Heart left ventricle (tissue), 16 donors: Measurements from ENCODE around the gene CASP4. TPM values are rescaled to one million over a fixed set of nuclear protein-coding genes. Genes with fewer than 3 reads are reported as not detected.

ENCODE experiments used
- ATAC-seq, 4 donors: fragments of 200-7000 bp; cut with Tn5 transposase; one replicate each; pipeline ENCODE4 v1.9.1; 2020 to 2022; ENCODE audit warnings: moderate library complexity in 4 of 4, mild to moderate bottlenecking in 3 of 4, moderate number of reproducible peaks in 1 of 4
- DNase-seq, 5 donors: peaks; one replicate each; pipeline ENCODE4 v3.0.0-alpha.2; 2020
- H3K27ac ChIP-seq, 12 donors: fragments of 200-600 bp; sonication (generic) in 4 of 12; one replicate each; pipeline versions ENCODE4 v1.5.0 to v1.8.0; 2016 to 2022; ENCODE audit warnings: mild to moderate bottlenecking in 2 of 12
- H3K27me3 ChIP-seq, 9 donors: fragments of 200-600 bp; sonication (generic) in 2 of 9; one replicate each; pipeline versions ENCODE4 v1.5.1 to v1.8.0; 2016 to 2022; ENCODE audit warnings: mild to moderate bottlenecking in 3 of 9
- H3K36me3 ChIP-seq, 9 donors: fragments of 200-600 bp; sonication (generic) in 2 of 9; one replicate each; pipeline versions ENCODE4 v1.5.0 to v1.8.0; 2018 to 2022; ENCODE audit warnings: mild to moderate bottlenecking in 2 of 9
- H3K4me1 ChIP-seq, 12 donors: fragments of 200-600 bp; sonication (generic) in 4 of 12; one replicate each; pipeline versions ENCODE4 v1.5.0 to v1.8.0; 2016 to 2022; ENCODE audit warnings: mild to moderate bottlenecking in 3 of 12
- H3K4me3 ChIP-seq, 12 donors: fragments of 200-600 bp; sonication (generic) in 4 of 12; one replicate each; pipeline versions ENCODE4 v1.5.0 to v1.8.0; 2017 to 2022; ENCODE audit warnings: mild to moderate bottlenecking in 9 of 12, moderate library complexity in 4 of 12
- H3K9me3 ChIP-seq, 12 donors: fragments of 200-600 bp; sonication (generic) in 4 of 12; one replicate each; pipeline versions ENCODE4 v1.5.0 to v1.8.0; 2016 to 2022; ENCODE audit warnings: mild to moderate bottlenecking in 1 of 12
- CTCF ChIP-seq, 12 donors: fragments of 200-600 bp; sonication (generic) in 4 of 12; IDR thresholded peaks; one replicate each; pipeline versions ENCODE4 v1.5.0 to v1.8.0; 2018 to 2022; ENCODE audit warnings: antibody characterized with exemption in 12 of 12, mild to moderate bottlenecking in 5 of 12
- POLR2A ChIP-seq, 2 donors: fragments of 450-650 bp; IDR thresholded peaks; one replicate each; pipeline ENCODE4 v1.6.1; 2017; ENCODE audit warnings: antibody characterized with exemption in 2 of 2, mild to moderate bottlenecking in 2 of 2, moderate library complexity in 2 of 2
- WGBS, 4 donors: extraction: QIAGEN DNeasy Blood & Tissue Kit in 2 of 4; methylation state at CpG; one replicate each; pipeline versions ENCODE4 v1.1.5 to v1.1.7; 2013 to 2018; 5-methylcytosine and 5-hydroxymethylcytosine counted together
- intact Hi-C, 10 donors: fragments of 100-400 bp; cut with DNase I; formaldehyde crosslinking; loops; one replicate each; pipeline versions ENCODE4 v1.11.1 to v1.14.2; 2022
- polyA plus RNA-seq, 2 donors: library from polyadenylated mRNA; stranded (reverse); fragments of 200-250 nt; gene quantifications; one replicate each; pipeline ENCODE4 v1.2.3, GENCODE V29; 2013
- total RNA-seq, 9 donors: library from RNA; depleted of rRNA in 2 of 9; stranded (reverse); fragments of >200 nt in 2 of 9; fragmentation: NEBNext Ultra II Directional in 3 of 9; extraction: Animal tissue kit (Norgen Biotek cat#: 25700) in 3 of 9; gene quantifications; one replicate each; pipeline versions ENCODE4 v1.1.0 to v1.2.4, GENCODE V29; 2016 to 2023
- donor health status: ischemic (EF 13 %, LVEDD 7.1; RV severe dilation, severe dysfunction).
- donor health status: healthy with polysubstance abuse.
- donor health status: DM: no; HTN: yes; CAD: no.
- donor health status: DM: no; HTN: no; CAD: no.
- donor health status: ischemic (EF 25% LVEDD 6.9; RV normal size, moderate dysfunction).
- donor health status: ischemic (EF 25% LVEDD 5.7; RV mildly dilated, moderate dysfunction).
- donor health status: healthy.
- donor health status: DM: yes; HTN: yes; CAD: no.
- donor health status: ischemic (EF 35%, LVEDD 5.7; RV mildly dilated, moderate dysfunction).
- donor health status: nonischemic (EF 11% LVEDD 7.7; RV severe dilation, severe dysfunction).
- donor health status: DM: yes; HTN: yes; CAD: no.
- donor health status: PGD.
- donor health status: ischemic (EF 29% LVEDD 5.4; RV normal size, mild dysfunction).
- donor health status: nonischemic (EF 23%, LVEDD 6.1; RV moderate dilation, normal function).

The CASP4 gene
- total and polyA plus RNA-seq, 11 donors = 7.6 to 74.5 (median 11.2) TPM

DNA sequence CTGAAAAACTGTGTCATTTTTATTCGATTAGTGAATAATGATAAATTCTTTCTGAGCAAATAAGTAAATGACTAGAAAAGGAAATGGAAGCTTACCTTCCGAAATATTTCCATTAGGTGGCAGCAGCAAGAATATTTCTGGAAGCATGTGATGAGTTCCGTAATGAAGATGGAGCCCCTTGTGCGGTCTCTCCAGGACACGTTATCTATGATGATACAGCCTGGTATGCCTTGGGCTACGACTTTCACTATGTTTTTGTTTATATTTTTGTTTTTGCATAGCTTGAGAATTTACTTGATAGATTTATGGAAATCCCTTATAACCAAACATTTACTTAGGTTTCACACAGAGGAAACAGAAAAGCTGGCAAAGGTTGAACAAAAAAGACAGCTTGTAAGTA, 28.9 kb upstream of the CASP4 start:
- Histone ChIP-seq H3K9me3 (no peaks in the 10 kb centered on the region), H3K27ac (no peak overlapping the region), H3K4me3 (no peak overlapping the region), H3K36me3 (no peaks in the 10 kb centered on the region), H3K27me3 (no peaks in the 10 kb centered on the region), H3K4me1 (no peaks in the 10 kb centered on the region)
- intact Hi-C loops = no loop called here
- DNase-seq (no peak), ATAC-seq (no peak)
- peak in 3 of 12 donors; percentile 10 to 24 (median 24) for TF ChIP-seq CTCF (IDR thresholded peaks at IDR 0.05)
- no peak for TF ChIP-seq POLR2A (IDR thresholded peaks at IDR 0.05)
- 53 to 78% (median 69%) methylated on average over 6 of the region's 6 CpGs for WGBS, 4 donors

GRCh38 chr11:104995001-104995408, 26.6 kb upstream of the CASP4 start:
- Histone ChIP-seq H3K36me3 (no peaks in the 10 kb centered on the region), H3K27me3 (no peaks in the 10 kb centered on the region), H3K4me3 (no peak overlapping the region), H3K9me3 (no peaks in the 10 kb centered on the region), H3K4me1 (no peaks in the 10 kb centered on the region), H3K27ac (no peak overlapping the region)
- intact Hi-C loops = no loop called here
- TF ChIP-seq CTCF (IDR thresholded peaks at IDR 0.05) = no peak
- TF ChIP-seq POLR2A (IDR thresholded peaks at IDR 0.05) = no peak
- peak in 2 of 4 donors; percentile 34 to 38 for ATAC-seq
- 55 to 74% (median 64%) methylated on average over 2 of the region's 2 CpGs for WGBS, 4 donors
- peak in 1 of 5 donors; percentile 32 for DNase-seq

DNA sequence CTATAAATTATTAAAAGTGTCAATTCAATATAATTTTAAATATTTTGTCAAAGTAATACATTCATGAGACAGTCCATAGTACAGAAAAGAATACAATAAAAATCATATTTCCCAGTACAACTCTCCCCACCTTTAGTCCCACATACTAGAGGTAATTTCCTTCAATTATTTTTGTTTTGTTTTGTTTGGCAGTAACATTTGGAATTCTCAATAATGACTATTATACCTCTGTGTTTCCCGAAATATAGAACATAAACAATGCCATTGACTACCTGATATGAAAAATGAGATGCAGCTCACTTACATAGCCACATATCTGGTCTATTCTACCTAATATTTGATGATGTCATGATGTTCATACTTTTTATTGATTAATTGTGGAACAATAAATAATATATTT, 24.4 kb upstream of the CASP4 start:
- DNase-seq (no peak), ATAC-seq (peak in 1 of 4 donors; percentile 24)
- H3K27ac ChIP-seq = peak overlapping the region in 1 of 12 donors; percentile 19
- H3K4me3 ChIP-seq = no peak overlapping the region
- H3K36me3 ChIP-seq = no peaks in the 10 kb centered on the region
- no peak for TF ChIP-seq CTCF (IDR thresholded peaks at IDR 0.05)
- TF ChIP-seq POLR2A (IDR thresholded peaks at IDR 0.05) = no peak
- no peaks in the 10 kb centered on the region for H3K27me3 ChIP-seq
- H3K4me1 ChIP-seq = no peaks in the 10 kb centered on the region
- intact Hi-C loops = no loop called here
- peaks cover 0 to 14% (median 7%) of the 10 kb centered on the region in 12 donors for H3K9me3 ChIP-seq
- WGBS, 4 donors = 31 to 69% (median 59%) methylated on average over 1 of the region's 1 CpG

- ATAC-seq (no peak), DNase-seq (no peak)
- Histone ChIP-seq H3K36me3 (no peaks in the 10 kb centered on the region), H3K4me3 (no peak overlapping the region), H3K9me3 (peaks cover 0 to 22% (median 8%) of the 10 kb centered on the region in 12 donors), H3K27ac (peak overlapping the region in 1 of 12 donors; percentile 19), H3K27me3 (no peaks in the 10 kb centered on the region), H3K4me1 (no peaks in the 10 kb centered on the region)
- WGBS, 4 donors = 81 to 94% (median 88%) methylated on average over 4 of the region's 4 CpGs
- no peak for TF ChIP-seq POLR2A (IDR thresholded peaks at IDR 0.05)
- TF ChIP-seq CTCF (IDR thresholded peaks at IDR 0.05) = no peak
- intact Hi-C loops = no loop called here
These were observed 23.6 kb upstream of the CASP4 start for GRCh38 chr11:104991994-104992393.
